Aortic smooth muscle cell (primary cell): ENCODE measurements around the gene NLRP1. TPM values are rescaled to one million over a fixed set of nuclear protein-coding genes. Genes with fewer than 3 reads are reported as not detected.

Source experiments
- total RNA-seq: library from RNA; depleted of rRNA; stranded (reverse); fragments of >200 nt; gene quantifications from 2 replicates; pipeline ENCODE4 v1.2.3, GENCODE V29; 2014

The NLRP1 gene
- total RNA-seq = 13.1 and 19.1 TPM in 2 replicates

DNA sequence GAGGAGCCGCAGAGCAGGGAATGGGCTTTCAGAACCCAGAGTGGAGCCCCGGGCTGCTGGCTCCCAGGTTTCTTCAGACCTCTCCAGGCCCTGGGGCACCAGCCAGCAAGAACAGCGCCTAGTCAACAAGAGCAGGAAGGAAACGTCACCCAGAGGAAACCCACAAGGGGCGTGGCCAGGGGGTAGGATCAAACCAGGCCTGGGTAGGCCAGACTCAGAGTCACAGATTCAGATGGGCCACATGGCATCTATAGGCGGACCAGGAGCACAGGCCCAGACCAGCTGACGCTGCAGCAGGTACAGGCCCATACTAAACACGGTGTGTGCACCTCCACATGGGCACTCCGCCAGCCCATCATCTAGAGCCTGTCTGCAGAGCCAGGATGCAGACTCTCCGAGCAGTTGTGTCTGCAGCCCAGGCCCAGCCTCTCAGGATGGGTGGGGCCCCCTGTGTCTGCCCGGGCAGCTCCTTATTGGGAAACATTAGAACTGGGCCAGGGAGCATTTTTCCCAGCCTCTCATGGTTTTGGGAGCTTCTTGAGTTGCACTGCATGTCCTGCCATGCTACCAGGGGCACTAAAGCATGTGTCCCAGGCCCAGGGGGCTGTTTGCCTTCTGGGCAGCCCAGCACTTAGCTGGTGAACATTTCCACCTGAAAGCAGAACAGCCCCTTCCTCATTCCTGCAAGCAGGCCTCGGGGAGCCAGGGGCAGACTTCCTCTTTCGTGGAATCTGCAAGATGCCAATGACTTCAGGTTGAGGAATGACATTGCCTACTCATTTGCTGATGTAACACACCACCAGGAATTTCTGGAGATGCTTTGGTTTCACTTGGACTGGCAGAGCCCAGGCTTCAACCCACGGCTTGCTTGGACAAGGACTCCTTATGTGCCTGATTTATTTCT lies at the start of gene NLRP1:
TSS of gene NLRP1 (minus strand) at position 127 of the 904 bp plus-strand sequence. CDS start 552 bp downstream, outside the sequence.

DNA sequence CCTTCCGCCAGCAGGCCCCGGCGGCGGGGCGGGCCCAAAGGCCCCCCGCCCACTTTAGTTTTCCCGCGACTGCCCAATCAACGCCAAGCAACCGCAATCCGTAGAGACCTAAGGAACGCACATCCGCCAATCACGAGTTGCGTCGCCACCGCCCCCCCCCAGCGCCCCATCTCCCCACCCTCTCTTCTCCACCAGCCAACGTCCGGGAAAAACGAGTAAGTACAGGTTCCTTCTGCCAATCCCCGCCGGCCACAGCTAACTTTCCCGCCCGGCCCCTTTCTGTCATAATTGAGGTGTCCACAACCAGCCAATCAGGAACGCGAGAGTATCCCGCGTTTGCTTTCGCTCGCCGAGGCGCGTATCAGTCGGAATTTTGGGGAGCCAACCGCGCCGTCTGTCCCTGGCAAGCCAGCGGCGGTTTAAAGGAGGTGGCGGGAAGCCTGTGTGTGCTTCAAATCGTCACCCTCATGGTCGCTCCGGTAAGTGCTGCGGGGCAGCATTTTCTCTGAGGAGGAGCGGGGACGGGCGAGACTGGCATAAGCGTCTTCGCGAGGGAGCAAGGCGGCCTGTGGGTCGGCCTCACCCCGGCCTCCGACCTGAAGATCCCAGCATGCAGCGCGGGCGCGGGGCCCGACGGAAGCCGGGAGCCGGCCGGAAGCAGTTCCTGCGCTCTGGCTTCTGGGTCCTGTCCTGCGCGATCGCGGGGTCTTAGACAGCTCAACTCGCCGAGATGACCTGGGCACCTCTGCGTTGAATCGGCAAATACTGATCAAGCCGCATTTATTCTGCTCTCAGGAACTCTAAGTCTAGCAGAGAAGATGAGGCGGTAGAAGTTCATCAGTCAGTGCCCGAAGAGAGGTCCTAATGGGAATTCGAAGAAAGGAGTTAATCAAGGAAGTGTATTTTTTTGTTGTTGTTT lies 97.8 kb downstream of the NLRP1 start, which contains the start of gene MIS12:
TSS of gene MIS12 (plus strand) at position 361 of the 919 bp plus-strand sequence. CDS start 2,297 bp downstream, outside the sequence.

DNA sequence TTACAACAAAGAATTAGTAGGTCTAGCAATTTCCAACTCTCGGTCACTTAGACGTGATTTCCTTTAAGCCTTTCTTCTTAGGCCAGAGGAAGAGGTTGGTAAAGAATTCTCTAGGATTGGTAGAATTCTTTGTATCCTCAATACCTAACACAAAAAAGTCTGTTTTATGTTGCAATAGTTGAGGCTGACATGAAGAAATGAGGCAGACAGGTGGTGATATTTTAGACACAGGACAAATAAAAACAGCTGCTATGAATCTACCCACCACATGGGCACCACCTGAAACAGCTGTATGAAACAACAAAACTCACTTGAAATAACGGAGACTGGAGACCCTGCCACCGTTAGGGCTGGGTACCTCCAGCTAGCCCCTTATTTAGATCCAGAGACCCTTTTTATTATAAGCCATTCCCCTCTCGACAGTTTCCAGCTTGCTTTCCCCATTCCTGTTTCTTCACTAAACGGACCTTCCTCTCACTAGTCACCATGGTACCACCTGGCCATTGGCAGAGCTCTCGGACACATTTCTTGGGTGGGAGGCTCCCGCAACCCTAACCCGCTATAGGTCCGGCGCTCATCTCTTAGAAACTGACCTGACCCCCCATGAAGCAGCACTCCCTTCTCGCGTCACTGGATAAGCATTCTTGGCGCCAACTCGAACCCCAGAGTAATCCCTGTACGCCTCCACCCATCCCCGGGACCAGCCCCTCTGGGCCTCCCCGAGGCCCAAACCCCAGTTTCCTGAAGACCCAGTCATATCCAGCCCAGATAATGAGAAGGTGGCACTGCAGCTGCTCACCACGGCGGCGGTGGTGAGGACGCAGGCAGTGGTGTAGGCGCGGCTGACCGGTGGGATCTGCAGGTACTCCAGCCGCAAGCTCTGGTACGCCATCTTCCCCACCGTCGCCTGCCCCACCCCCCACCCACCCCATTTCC lies 98.8 kb downstream of the NLRP1 start, which contains the start of gene DERL2:
TSS of gene DERL2 (minus strand) at position 909 of the 936 bp plus-strand sequence. CDS start at position 892, 17 bp downstream.

Other genes starting within 250 kb of the NLRP1 start
- gene NUP88, start 164.8 kb downstream of the NLRP1 start, total RNA-seq = 82.4 and 112 TPM in 2 replicates
- gene RPAIN, start 164.3 kb downstream of the NLRP1 start, total RNA-seq = 39.9 and 43.1 TPM in 2 replicates
- gene C1QBP, start 145.4 kb downstream of the NLRP1 start, total RNA-seq = 154 and 178 TPM in 2 replicates
- 8.5 and 8.6 TPM in 2 replicates for gene DHX33, start 115.5 kb downstream of the NLRP1 start, total RNA-seq
- gene DERL2, start 98.3 kb downstream of the NLRP1 start, total RNA-seq = 26.3 and 31.1 TPM in 2 replicates
- gene MIS12, start 97.9 kb downstream of the NLRP1 start, total RNA-seq = 11.1 and 13.2 TPM in 2 replicates